ENCODE results near the gene CARD11. TPM values are rescaled to one million over a fixed set of nuclear protein-coding genes. Genes with fewer than 3 reads are reported as not detected.
A peak's percentile ranks its signal among the peaks of the same experiment; 100 is the strongest.

Gene CARD11
- total RNA-seq, 2 experiments from 2014 or later, result 98.3 to 103 TPM

DNA sequence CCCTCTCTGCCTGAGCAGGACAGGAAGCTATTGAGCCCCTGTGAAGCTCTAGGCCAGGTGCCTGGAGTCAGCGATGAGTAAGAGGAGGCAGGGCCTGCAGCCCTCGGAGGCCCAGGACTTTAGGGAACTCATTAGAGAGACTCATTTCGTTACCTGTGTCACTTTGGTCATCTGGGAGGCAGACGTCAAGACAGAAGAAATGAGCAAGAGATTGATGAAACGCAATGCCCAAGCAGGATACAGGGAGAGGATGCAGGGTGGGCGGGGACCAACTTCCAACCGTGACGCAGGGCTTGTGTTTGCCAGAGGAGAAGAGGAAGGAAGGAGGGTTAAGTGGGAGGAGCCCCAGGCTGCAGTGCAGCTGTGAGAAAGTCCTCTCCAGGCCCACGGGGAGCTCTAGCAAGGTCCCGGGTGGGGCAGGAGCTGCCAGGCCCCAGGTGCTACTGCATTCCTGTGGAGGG lies 173.2 kb downstream of the CARD11 start:
- Mint-ChIP-seq H3K4me3 (peak overlapping the region; percentile 20), H3K4me1 (ENCODE audit: low read depth) (peaks cover 25% of the 10 kb centered on the region), H3K36me3 (ENCODE audit: low read depth) (no peaks in the 10 kb centered on the region), H3K27ac (peak overlapping the region; percentile 30), H3K9me3 (no peaks in the 10 kb centered on the region), H3K27me3 (no peaks in the 10 kb centered on the region)
- DNase-seq (peak; percentile 65), ATAC-seq (peak; percentile 84)
- intact Hi-C loops (cut with micrococcal nuclease), result no loop called here
- TF ChIP-seq CTCF (IDR thresholded peaks at IDR 0.05), result no peak
- CTCF ChIA-PET, result no interaction called here
- POLR2A ChIA-PET, result no interaction called here

GRCh38 chr7:2869981-2870380 lies 173.7 kb downstream of the CARD11 start:
- ATAC-seq (no peak), DNase-seq (no peak)
- intact Hi-C loops (cut with micrococcal nuclease), result loop anchor here (10.0 kb wide), 1 partner anchor 195 kb away; no protein-coding TSS in a partner anchor
- TF ChIP-seq CTCF (IDR thresholded peaks at IDR 0.05), result no peak
- H3K27ac Mint-ChIP-seq, result peak overlapping the region; percentile 30
- no peaks in the 10 kb centered on the region for H3K9me3 Mint-ChIP-seq
- CTCF ChIA-PET, result no interaction called here
- H3K27me3 Mint-ChIP-seq, result no peaks in the 10 kb centered on the region
- peaks cover 24% of the 10 kb centered on the region for H3K4me1 Mint-ChIP-seq (ENCODE audit: low read depth)
- H3K36me3 Mint-ChIP-seq (ENCODE audit: low read depth), result no peaks in the 10 kb centered on the region
- no peak overlapping the region for H3K4me3 Mint-ChIP-seq
- POLR2A ChIA-PET, result no interaction called here

DNA sequence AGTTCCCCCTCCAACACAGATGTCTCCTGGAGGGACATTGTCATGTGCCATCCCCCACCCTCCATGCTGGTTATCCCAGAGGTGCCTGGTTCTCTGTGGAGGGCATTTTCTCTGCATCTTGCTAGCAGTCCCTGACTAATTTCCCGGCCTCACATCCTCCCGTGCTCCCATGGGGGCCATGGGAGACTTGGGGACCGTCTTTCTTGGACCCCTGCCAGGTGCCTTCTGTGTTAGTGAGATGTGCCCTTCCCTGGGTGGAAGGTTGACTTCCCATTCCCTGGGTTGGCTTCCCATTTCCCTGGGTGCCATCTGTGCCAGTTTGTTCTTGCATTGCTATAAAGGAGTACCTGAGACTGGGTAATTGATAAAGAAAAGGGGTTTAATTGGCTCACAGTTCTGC lies 177.1 kb downstream of the CARD11 start:
- peaks cover 47% of the 10 kb centered on the region for H3K4me1 Mint-ChIP-seq (ENCODE audit: low read depth)
- POLR2A ChIA-PET, result no interaction called here
- CTCF ChIA-PET, result interaction anchor here (1.1 to 3.2 kb wide), 9 partner anchors 12 to 806 kb away, joined by 3 to 24 read pairs (median 5); no protein-coding TSS in a partner anchor
- H3K27ac Mint-ChIP-seq, result no peak overlapping the region
- no peak for ATAC-seq
- intact Hi-C loops (cut with micrococcal nuclease), result loop anchor here (10.0 kb wide), 1 partner anchor 198 kb away; no protein-coding TSS in a partner anchor
- no peak for TF ChIP-seq CTCF (IDR thresholded peaks at IDR 0.05)
- H3K9me3 Mint-ChIP-seq, result no peaks in the 10 kb centered on the region
- H3K27me3 Mint-ChIP-seq, result no peaks in the 10 kb centered on the region
- no peak for DNase-seq
- no peak overlapping the region for H3K4me3 Mint-ChIP-seq
- no peaks in the 10 kb centered on the region for H3K36me3 Mint-ChIP-seq (ENCODE audit: low read depth)

DNA sequence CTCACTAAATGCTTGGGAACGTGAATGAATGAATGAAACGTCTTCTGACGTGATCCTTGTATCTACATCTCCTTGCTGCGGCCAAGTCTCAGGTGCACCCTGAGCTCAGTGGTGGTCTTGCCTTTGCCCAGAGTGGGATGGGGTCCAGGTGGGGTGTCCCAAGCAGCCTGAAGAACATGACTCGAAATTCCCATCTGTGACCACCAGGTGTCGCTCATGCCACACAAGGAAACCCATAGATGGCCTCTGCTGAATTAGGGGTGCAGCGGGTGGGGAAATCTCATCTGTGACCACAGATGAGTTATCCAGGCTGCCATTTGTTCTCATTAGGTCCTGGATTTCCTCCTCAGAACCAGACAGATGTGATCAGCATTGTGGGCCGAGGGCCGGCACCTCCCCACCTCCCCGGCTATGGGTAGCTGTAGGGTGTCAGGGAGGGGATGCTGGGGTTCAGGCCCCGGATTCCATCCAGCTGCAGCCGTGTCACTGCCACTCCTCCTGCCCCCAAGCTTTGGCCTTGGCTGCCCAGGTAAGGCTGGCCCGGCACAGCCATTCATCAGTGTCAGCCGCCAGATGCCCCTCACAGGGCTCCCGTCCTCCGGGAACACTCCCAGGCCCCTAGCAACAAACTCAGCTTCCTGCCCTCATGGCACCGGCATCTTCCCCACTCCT lies 178.5 kb downstream of the CARD11 start:
- peak overlapping the region; percentile 67 for H3K27ac Mint-ChIP-seq
- peaks cover 33% of the 10 kb centered on the region for H3K4me1 Mint-ChIP-seq (ENCODE audit: low read depth)
- no peaks in the 10 kb centered on the region for H3K27me3 Mint-ChIP-seq
- DNase-seq (peak; percentile 87), ATAC-seq (no peak)
- no peak overlapping the region for H3K4me3 Mint-ChIP-seq
- no peaks in the 10 kb centered on the region for H3K36me3 Mint-ChIP-seq (ENCODE audit: low read depth)
- peak; percentile 99 for TF ChIP-seq CTCF (IDR thresholded peaks at IDR 0.05)
- H3K9me3 Mint-ChIP-seq, result no peaks in the 10 kb centered on the region
- intact Hi-C loops (cut with micrococcal nuclease), result loop anchor here (10.0 kb wide), 1 partner anchor 200 kb away; no protein-coding TSS in a partner anchor
- ChIA-PET CTCF (interaction anchor here (0.6 to 3.2 kb wide), 50 partner anchors 11 to 1031 kb away, joined by 3 to 24 read pairs (median 4); no protein-coding TSS in a partner anchor), POLR2A (interaction anchor here (1.0 kb wide), 1 partner anchor 141 kb away, joined by 3 read pairs; no protein-coding TSS in a partner anchor)
